ENCODE measurements around the gene OR51F1. TPM values are rescaled to one million over a fixed set of nuclear protein-coding genes. Genes with fewer than 3 reads are reported as not detected.

Gene OR51F1
- total RNA-seq, 2 donors from 2014 or later = not detected

GRCh38 chr11:4797206-4797605, 27.5 kb upstream of the OR51F1 start:
- no peak for TF ChIP-seq CTCF (IDR thresholded peaks at IDR 0.05)
- Histone ChIP-seq H3K9me3 (no peaks in the 10 kb centered on the region), H3K27ac (no peak overlapping the region), H3K4me3 (no peak overlapping the region), H3K27me3 (no peaks in the 10 kb centered on the region), H3K36me3 (no peaks in the 10 kb centered on the region), H3K4me1 (no peaks in the 10 kb centered on the region)
- no peak for DNase-seq (ENCODE audit: low spot score)

- DNase-seq (ENCODE audit: low spot score) = no peak
- no peak overlapping the region for H3K27ac ChIP-seq
- H3K4me1 ChIP-seq = no peaks in the 10 kb centered on the region
- H3K36me3 ChIP-seq = no peaks in the 10 kb centered on the region
- no peak overlapping the region for H3K4me3 ChIP-seq
- no peaks in the 10 kb centered on the region for H3K9me3 ChIP-seq
- H3K27me3 ChIP-seq = no peaks in the 10 kb centered on the region
- no peak for TF ChIP-seq CTCF (IDR thresholded peaks at IDR 0.05)
Observed at GRCh38 chr11:4782454-4782853, 12.7 kb upstream of the OR51F1 start.

- H3K4me1 ChIP-seq = no peaks in the 10 kb centered on the region
- no peak for DNase-seq (ENCODE audit: low spot score)
- no peak overlapping the region for H3K4me3 ChIP-seq
- H3K27me3 ChIP-seq = no peaks in the 10 kb centered on the region
- no peak overlapping the region for H3K27ac ChIP-seq
- H3K36me3 ChIP-seq = no peaks in the 10 kb centered on the region
- no peaks in the 10 kb centered on the region for H3K9me3 ChIP-seq
- no peak for TF ChIP-seq CTCF (IDR thresholded peaks at IDR 0.05)
Observed at GRCh38 chr11:4768094-4768493, 1.6 kb downstream of the OR51F1 start.

GRCh38 chr11:4766420-4767043, 3.2 kb downstream of the OR51F1 start:
- H3K27me3 ChIP-seq = no peaks in the 10 kb centered on the region
- no peak overlapping the region for H3K27ac ChIP-seq
- TF ChIP-seq CTCF (IDR thresholded peaks at IDR 0.05) = no peak
- H3K9me3 ChIP-seq = no peaks in the 10 kb centered on the region
- no peaks in the 10 kb centered on the region for H3K36me3 ChIP-seq
- H3K4me3 ChIP-seq = no peak overlapping the region
- DNase-seq (ENCODE audit: low spot score) = no peak
- no peaks in the 10 kb centered on the region for H3K4me1 ChIP-seq

GRCh38 chr11:4763096-4763495, 6.6 kb downstream of the OR51F1 start:
- H3K9me3 ChIP-seq = no peaks in the 10 kb centered on the region
- no peaks in the 10 kb centered on the region for H3K4me1 ChIP-seq
- no peak overlapping the region for H3K4me3 ChIP-seq
- no peak for DNase-seq (ENCODE audit: low spot score)
- no peak for TF ChIP-seq CTCF (IDR thresholded peaks at IDR 0.05)
- no peaks in the 10 kb centered on the region for H3K36me3 ChIP-seq
- no peak overlapping the region for H3K27ac ChIP-seq
- H3K27me3 ChIP-seq = no peaks in the 10 kb centered on the region

- Histone ChIP-seq H3K4me1 (no peaks in the 10 kb centered on the region), H3K4me3 (no peak overlapping the region), H3K27me3 (no peaks in the 10 kb centered on the region), H3K27ac (no peak overlapping the region), H3K36me3 (no peaks in the 10 kb centered on the region), H3K9me3 (no peaks in the 10 kb centered on the region)
- no peak for TF ChIP-seq CTCF (IDR thresholded peaks at IDR 0.05)
- DNase-seq (ENCODE audit: low spot score) = no peak
Observed at GRCh38 chr11:4751201-4751600, 18.5 kb downstream of the OR51F1 start.

Measured in right atrium auricular region (tissue), 2 donors.